Panc1 (cell line): ENCODE data around the gene CATSPERE. TPM values are rescaled to one million over a fixed set of nuclear protein-coding genes. Genes with fewer than 3 reads are reported as not detected.

Experiments
- ATAC-seq: fragments of 200-7000 bp; cut with Tn5 transposase; 2 replicates; pipeline ENCODE4 v1.9.1; 2020; ENCODE audit warnings: mild to moderate bottlenecking, moderate library complexity
- BruUV-seq: library from RNA; stranded (reverse); fragments of 400-500 nt; replicated peaks from 2 replicates; lab custom pipeline; 2021; lab: Mats Ljungman, UMichigan
- CTCF ChIA-PET: fragments of 300-600 bp; sonication (Branson Sonifier 250); formaldehyde crosslinking; loops from one replicate; lab custom pipeline; 2022; ENCODE audit warnings: antibody characterized with exemption; lab: Charles Lee
- POLR2A ChIA-PET: fragments of 300-600 bp; sonication (Branson Sonifier 250); formaldehyde crosslinking; loops from one replicate; lab custom pipeline; 2022; ENCODE audit warnings: antibody characterized with exemption; lab: Charles Lee
- DNase-seq: peaks from one replicate; pipeline ENCODE4 v3.0.0-alpha.2; 2010; ENCODE audit warnings: low read depth, low spot score
- H3K27ac ChIP-seq: 2 replicates; pipeline ENCODE4 v1.5.1; 2011; ENCODE audit warnings: mild to moderate bottlenecking, low read length, inconsistent platforms
- H3K27me3 ChIP-seq: fragments of 200-500 bp; sonication (Bioruptor generic); 2 replicates; pipeline ENCODE4 v1.6.0; 2014; ENCODE audit warnings: low read length, inconsistent platforms; ENCODE audit not compliant: control insufficient read depth, insufficient read depth
- H3K36me3 ChIP-seq: fragments of 200-500 bp; sonication (Bioruptor generic); 2 replicates; pipeline ENCODE4 v1.5.1; 2014; ENCODE audit warnings: inconsistent platforms, mild to moderate bottlenecking, low read length, moderate library complexity; ENCODE audit not compliant: control insufficient read depth, insufficient read depth
- H3K4me1 ChIP-seq: 2 replicates; pipeline ENCODE4 v1.5.1; 2011; ENCODE audit warnings: inconsistent platforms, mild to moderate bottlenecking, low read length, moderate library complexity; ENCODE audit not compliant: control insufficient read depth, insufficient read depth
- H3K4me3 ChIP-seq, 2 experiments: 2 replicates each; pipeline ENCODE4 v1.5.1; 2011 to 2012; ENCODE audit warnings: low read depth in 2 of 2, low read length in 2 of 2, mild to moderate bottlenecking in 2 of 2, inconsistent platforms in 1 of 2, moderate library complexity in 1 of 2
- H3K9me3 ChIP-seq: fragments of 200-500 bp; sonication (Bioruptor generic); 2 replicates; pipeline ENCODE4 v1.5.1; 2014; ENCODE audit warnings: low read depth, mild to moderate bottlenecking, inconsistent platforms, low read length, moderate library complexity; ENCODE audit not compliant: control insufficient read depth, insufficient read depth
- CTCF ChIP-seq: fragments of 450-650 bp; IDR thresholded peaks from 2 replicates; pipeline ENCODE4 v1.5.1; 2017; ENCODE audit warnings: mild to moderate bottlenecking
- POLR2AphosphoS5 ChIP-seq: IDR thresholded peaks from 2 replicates; pipeline ENCODE4 v1.6.1; 2012; ENCODE audit warnings: mild to moderate bottlenecking, low read depth, low read length, moderate library complexity
- REST ChIP-seq, 2 experiments: IDR thresholded peaks; 2 replicates each; pipeline ENCODE4 v1.6.1; 2011 to 2012; ENCODE audit warnings: low read depth in 2 of 2, control low read depth in 1 of 2, low read length in 1 of 2, mild to moderate bottlenecking in 1 of 2, moderate library complexity in 1 of 2; ENCODE audit not compliant: insufficient read depth in 1 of 2
- SIN3A ChIP-seq: IDR thresholded peaks from 2 replicates; pipeline ENCODE4 v1.6.1; 2012; ENCODE audit warnings: low read depth, mild to moderate bottlenecking, low read length, moderate library complexity, borderline replicate concordance; ENCODE audit not compliant: insufficient read depth
- TCF7L2 ChIP-seq: IDR thresholded peaks from 2 replicates; pipeline ENCODE4 v1.6.1; 2011; ENCODE audit warnings: mild to moderate bottlenecking, low read depth, low read length, inconsistent platforms
- in situ Hi-C: cut with HindIII; loops from 2 replicates; pipeline ENCODE4 v1.10.0; 2016; ENCODE audit warnings: low sequenced_read_pairs, low pct_unique_long_range_greater_than_20kb
- intact Hi-C: fragments of 100-400 bp; cut with micrococcal nuclease; formaldehyde crosslinking; loops from one replicate; pipeline ENCODE4 v1.10.0; 2022; ENCODE audit not compliant: unreplicated experiment
- total RNA-seq: library from RNA; stranded (reverse); gene quantifications from one replicate; pipeline ENCODE4 v1.2.1, GENCODE V29; 2021; ENCODE audit not compliant: unreplicated experiment

CATSPERE gene
- total RNA-seq, 1 experiment from 2014 or later: 0.31 TPM

- no peaks in the 10 kb centered on the region for H3K27me3 ChIP-seq
- DNase-seq (no peak), ATAC-seq (no peak)
- no peaks in the 10 kb centered on the region for H3K4me1 ChIP-seq
- BruUV-seq: no TSS peak
- H3K36me3 ChIP-seq: peaks cover 36% of the 10 kb centered on the region
- no peak for TF ChIP-seq REST (IDR thresholded peaks at IDR 0.05; ENCODE audit: insufficient read depth in 1 of 2, low read depth in 2 of 2, low read length in 1 of 2)
- no peak for TF ChIP-seq TCF7L2
- TF ChIP-seq POLR2AphosphoS5: no peak
- TF ChIP-seq CTCF: no peak
- TF ChIP-seq SIN3A: no peak
- CTCF ChIA-PET: interaction anchor here (0.5 kb wide), 1 partner anchor 277 kb away, joined by 3 read pairs; no protein-coding TSS in a partner anchor
- H3K9me3 ChIP-seq: no peaks in the 10 kb centered on the region
- POLR2A ChIA-PET: no interaction called here
- H3K27ac ChIP-seq: no peak overlapping the region
- intact Hi-C loops: no loop called here
- H3K4me3 ChIP-seq: no peak overlapping the region
- in situ Hi-C loops: no loop called here
Observed at GRCh38 chr1:244419024-244419423, 42.0 kb upstream of the CATSPERE start.

- ATAC-seq (no peak), DNase-seq (no peak)
- TF ChIP-seq POLR2AphosphoS5: no peak
- TF ChIP-seq TCF7L2: no peak
- no peak for TF ChIP-seq REST (IDR thresholded peaks at IDR 0.05; ENCODE audit: insufficient read depth in 1 of 2, low read depth in 2 of 2, low read length in 1 of 2)
- no peak for TF ChIP-seq SIN3A
- TF ChIP-seq CTCF: no peak
- intact Hi-C loops: no loop called here
- Histone ChIP-seq H3K9me3 (no peaks in the 10 kb centered on the region), H3K27me3 (no peaks in the 10 kb centered on the region), H3K27ac (no peak overlapping the region), H3K4me1 (no peaks in the 10 kb centered on the region), H3K4me3 (no peak overlapping the region), H3K36me3 (peaks cover 31% of the 10 kb centered on the region)
- CTCF ChIA-PET: no interaction called here
- in situ Hi-C loops: no loop called here
- POLR2A ChIA-PET: no interaction called here
- no TSS peak for BruUV-seq
Observed at GRCh38 chr1:244422174-244422573, 38.9 kb upstream of the CATSPERE start.
